ES-I3 (cell line): ENCODE measurements around the gene RNF182.
"Not testable (repeated sequence)": the region's sequence is repeated elsewhere in the genome, so short reads cannot be mapped to it uniquely, and the experiment has no call there.

Source experiments
- H3K36me3 ChIP-seq: 2 replicates; pipeline ENCODE4 v1.6.1; 2013; ENCODE audit warnings: mild to moderate bottlenecking, low read length, control low read depth, moderate library complexity; ENCODE audit not compliant: insufficient read depth
- H3K4me1 ChIP-seq: 2 replicates; pipeline ENCODE4 v1.6.1; 2013; ENCODE audit warnings: mild to moderate bottlenecking, control low read depth, low read length; ENCODE audit not compliant: insufficient read depth
- H3K9ac ChIP-seq: 2 replicates; pipeline ENCODE4 v1.6.1; 2013; ENCODE audit warnings: low read depth, mild to moderate bottlenecking, low read length, moderate library complexity
- H3K9me3 ChIP-seq: 2 replicates; pipeline ENCODE4 v1.6.1; 2013; ENCODE audit warnings: mild to moderate bottlenecking, low read length, moderate library complexity; ENCODE audit not compliant: control insufficient read depth, insufficient read depth

Gene RNF182

GRCh38 chr6:14012313-14013030 lies 87.7 kb downstream of the RNF182 start:
- Histone ChIP-seq H3K36me3 (no peaks in the 10 kb centered on the region), H3K9ac (no peak overlapping the region), H3K9me3 (no peaks in the 10 kb centered on the region; the same call in 1 of the 2 replicates)

GRCh38 chr6:14015964-14016363 lies 91.2 kb downstream of the RNF182 start:
- H3K9me3 ChIP-seq = no peaks in the 10 kb centered on the region; the same call in 1 of the 2 replicates
- no peak overlapping the region for H3K9ac ChIP-seq
- H3K4me1 ChIP-seq = peaks cover 11% of the 10 kb centered on the region
- no peaks in the 10 kb centered on the region for H3K36me3 ChIP-seq

More at GRCh38 chr6:14012313-14013030, 87.7 kb downstream of the RNF182 start:
- H3K4me1 ChIP-seq = peaks cover 18% of the 10 kb centered on the region

- Histone ChIP-seq H3K36me3 (no peaks in the 10 kb centered on the region), H3K9ac (no peak overlapping the region), H3K4me1 (peaks cover 11% of the 10 kb centered on the region), H3K9me3 (no peaks in the 10 kb centered on the region; the same call in 1 of the 2 replicates)
These were observed 91.7 kb downstream of the RNF182 start for GRCh38 chr6:14016432-14016831.

GRCh38 chr6:14016935-14017625 lies 92.3 kb downstream of the RNF182 start:
- Histone ChIP-seq H3K9me3 (no peaks in the 10 kb centered on the region; the same call in 1 of the 2 replicates), H3K36me3 (no peaks in the 10 kb centered on the region), H3K9ac (no peak overlapping the region; the same call in 1 of the 2 replicates), H3K4me1 (peaks cover 11% of the 10 kb centered on the region)

GRCh38 chr6:14017626-14018475 lies 93.1 kb downstream of the RNF182 start:
- no peaks in the 10 kb centered on the region; the same call in 1 of the 2 replicates for H3K9me3 ChIP-seq
- no peaks in the 10 kb centered on the region for H3K36me3 ChIP-seq
- H3K9ac ChIP-seq = no peak overlapping the region; the same call in 1 of the 2 replicates
- H3K4me1 ChIP-seq = peaks cover 11% of the 10 kb centered on the region

GRCh38 chr6:14018559-14018958 lies 93.8 kb downstream of the RNF182 start:
- H3K9me3 ChIP-seq, H3K36me3 ChIP-seq, H3K9ac ChIP-seq: not testable (repeated sequence)
- peaks cover 11% of the 10 kb centered on the region for H3K4me1 ChIP-seq

GRCh38 chr6:14020551-14020950 lies 95.8 kb downstream of the RNF182 start:
- Histone ChIP-seq H3K36me3 (no peaks in the 10 kb centered on the region), H3K9ac (no peak overlapping the region), H3K9me3 (no peaks in the 10 kb centered on the region), H3K4me1 (peaks cover 25% of the 10 kb centered on the region)

GRCh38 chr6:14021449-14021848 lies 96.7 kb downstream of the RNF182 start:
- Histone ChIP-seq H3K36me3 (no peaks in the 10 kb centered on the region), H3K9ac (no peak overlapping the region), H3K9me3 (no peaks in the 10 kb centered on the region), H3K4me1 (peaks cover 25% of the 10 kb centered on the region)

GRCh38 chr6:14022673-14023072 lies 97.9 kb downstream of the RNF182 start:
- Histone ChIP-seq H3K9ac (no peak overlapping the region), H3K4me1 (peaks cover 13% of the 10 kb centered on the region), H3K36me3 (no peaks in the 10 kb centered on the region), H3K9me3 (no peaks in the 10 kb centered on the region)

GRCh38 chr6:14023855-14024254 lies 99.1 kb downstream of the RNF182 start:
- Histone ChIP-seq H3K4me1 (peaks cover 13% of the 10 kb centered on the region), H3K9ac (no peak overlapping the region), H3K9me3 (no peaks in the 10 kb centered on the region), H3K36me3 (no peaks in the 10 kb centered on the region)

GRCh38 chr6:14025160-14025559 lies 100.4 kb downstream of the RNF182 start:
- peaks cover 13% of the 10 kb centered on the region for H3K4me1 ChIP-seq
- H3K9ac ChIP-seq = no peak overlapping the region
- no peaks in the 10 kb centered on the region for H3K36me3 ChIP-seq
- no peaks in the 10 kb centered on the region for H3K9me3 ChIP-seq

GRCh38 chr6:14026831-14027539 lies 102.2 kb downstream of the RNF182 start:
- Histone ChIP-seq H3K36me3 (no peaks in the 10 kb centered on the region), H3K9ac (no peak overlapping the region), H3K4me1 (peaks cover 13% of the 10 kb centered on the region), H3K9me3 (no peaks in the 10 kb centered on the region)

- Histone ChIP-seq H3K36me3 (no peaks in the 10 kb centered on the region), H3K9me3 (no peaks in the 10 kb centered on the region), H3K4me1 (peaks cover 13% of the 10 kb centered on the region)
These were observed 103.9 kb downstream of the RNF182 start for GRCh38 chr6:14028631-14029030.

GRCh38 chr6:14029605-14030004 lies 104.9 kb downstream of the RNF182 start:
- Histone ChIP-seq H3K4me1 (peaks cover 7% of the 10 kb centered on the region; the same call in 1 of the 2 replicates), H3K9me3 (no peaks in the 10 kb centered on the region)

More at GRCh38 chr6:14028631-14029030, 103.9 kb downstream of the RNF182 start:
- no peak overlapping the region for H3K9ac ChIP-seq

More at GRCh38 chr6:14029605-14030004, 104.9 kb downstream of the RNF182 start:
- H3K36me3 ChIP-seq = no peaks in the 10 kb centered on the region
- no peak overlapping the region for H3K9ac ChIP-seq
